ENCODE results near the gene GGNBP2. TPM values are rescaled to one million over a fixed set of nuclear protein-coding genes. Genes with fewer than 3 reads are reported as not detected.
"Not testable (repeated sequence)": the region's sequence is repeated elsewhere in the genome, so short reads cannot be mapped to it uniquely, and the experiment has no call there.

GGNBP2 gene
- total RNA-seq, 1 experiment from 2014 or later, result 42.8 TPM

DNA sequence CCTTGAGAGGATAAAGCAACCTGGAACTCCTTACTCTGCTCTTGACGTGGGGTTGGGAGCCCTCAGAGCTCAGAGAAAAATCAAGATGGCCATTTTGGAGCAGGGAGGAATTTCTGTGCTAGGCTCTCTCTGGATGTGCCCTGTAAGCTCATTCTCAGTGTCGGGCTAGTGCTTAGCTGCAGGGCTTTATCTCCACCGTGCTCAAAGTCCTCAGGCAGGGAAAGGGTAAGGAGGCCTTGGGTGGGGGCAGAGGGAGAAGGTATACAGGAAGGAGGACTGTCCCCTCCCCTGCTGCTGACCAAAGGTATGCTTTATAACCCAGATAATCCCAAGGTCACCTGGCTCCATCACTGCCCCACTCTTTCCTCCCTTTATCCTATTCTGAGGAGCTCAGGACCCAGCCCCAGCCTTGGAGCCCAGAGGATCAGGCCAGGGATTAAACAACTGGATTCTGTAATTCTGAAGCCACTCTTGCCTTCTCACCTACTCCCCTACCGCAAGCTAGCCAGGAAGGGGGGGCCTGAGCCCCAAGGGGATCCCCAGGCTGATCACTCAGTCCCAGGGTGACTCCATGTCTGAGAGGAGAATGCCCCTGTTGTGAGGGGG lies 48.1 kb downstream of the GGNBP2 start:
- no peak for DNase-seq (ENCODE audit: low read depth, low spot score)
- in situ Hi-C loops (cut with HindIII; ENCODE audit: low pct_unique_long_range_greater_than_20kb, low sequenced_read_pairs), result no loop called here

DNA sequence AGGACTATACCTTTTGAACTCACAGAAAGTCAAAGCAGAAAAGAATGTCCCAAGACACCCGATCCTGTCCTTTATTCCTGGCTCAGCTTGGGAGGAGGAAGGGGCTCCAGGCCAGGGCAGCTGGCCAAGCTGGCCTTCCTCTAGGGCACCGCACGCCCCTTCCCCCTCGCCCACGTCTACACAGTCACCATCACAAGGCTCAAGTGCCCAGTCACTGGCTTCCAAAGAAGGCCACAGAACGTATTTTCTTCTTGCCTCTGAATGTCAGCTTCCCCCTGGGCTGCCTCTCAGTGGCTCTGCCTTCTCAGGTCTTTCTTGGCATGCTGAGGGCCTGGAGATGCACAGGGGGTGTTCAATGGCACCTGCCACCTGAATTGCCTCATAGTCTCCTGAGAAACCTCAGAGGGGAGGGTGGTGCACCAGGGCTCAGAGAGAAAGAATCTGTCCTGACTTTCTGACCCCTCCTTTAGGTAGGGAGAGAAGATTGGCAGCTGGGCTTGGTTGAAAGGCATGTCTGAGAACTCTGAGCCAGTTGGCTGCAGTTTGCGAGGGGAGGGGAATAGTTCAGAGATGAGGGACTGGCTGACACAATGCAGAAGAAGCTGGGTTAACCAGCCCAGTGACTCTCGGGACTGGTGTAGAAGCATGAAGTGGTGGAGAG lies 49.1 kb downstream of the GGNBP2 start:
- no peak for DNase-seq (ENCODE audit: low read depth, low spot score)
- in situ Hi-C loops (cut with HindIII; ENCODE audit: low pct_unique_long_range_greater_than_20kb, low sequenced_read_pairs), result no loop called here

- DNase-seq (ENCODE audit: low read depth, low spot score), result no peak
- in situ Hi-C loops (cut with HindIII; ENCODE audit: low pct_unique_long_range_greater_than_20kb, low sequenced_read_pairs), result no loop called here
These were observed 50.1 kb downstream of the GGNBP2 start for GRCh38 chr17:36594626-36595401.

GRCh38 chr17:36597226-36597625 lies 52.5 kb downstream of the GGNBP2 start:
- in situ Hi-C loops (cut with HindIII; ENCODE audit: low pct_unique_long_range_greater_than_20kb, low sequenced_read_pairs), result no loop called here
- no peak for DNase-seq (ENCODE audit: low read depth, low spot score)

DNA sequence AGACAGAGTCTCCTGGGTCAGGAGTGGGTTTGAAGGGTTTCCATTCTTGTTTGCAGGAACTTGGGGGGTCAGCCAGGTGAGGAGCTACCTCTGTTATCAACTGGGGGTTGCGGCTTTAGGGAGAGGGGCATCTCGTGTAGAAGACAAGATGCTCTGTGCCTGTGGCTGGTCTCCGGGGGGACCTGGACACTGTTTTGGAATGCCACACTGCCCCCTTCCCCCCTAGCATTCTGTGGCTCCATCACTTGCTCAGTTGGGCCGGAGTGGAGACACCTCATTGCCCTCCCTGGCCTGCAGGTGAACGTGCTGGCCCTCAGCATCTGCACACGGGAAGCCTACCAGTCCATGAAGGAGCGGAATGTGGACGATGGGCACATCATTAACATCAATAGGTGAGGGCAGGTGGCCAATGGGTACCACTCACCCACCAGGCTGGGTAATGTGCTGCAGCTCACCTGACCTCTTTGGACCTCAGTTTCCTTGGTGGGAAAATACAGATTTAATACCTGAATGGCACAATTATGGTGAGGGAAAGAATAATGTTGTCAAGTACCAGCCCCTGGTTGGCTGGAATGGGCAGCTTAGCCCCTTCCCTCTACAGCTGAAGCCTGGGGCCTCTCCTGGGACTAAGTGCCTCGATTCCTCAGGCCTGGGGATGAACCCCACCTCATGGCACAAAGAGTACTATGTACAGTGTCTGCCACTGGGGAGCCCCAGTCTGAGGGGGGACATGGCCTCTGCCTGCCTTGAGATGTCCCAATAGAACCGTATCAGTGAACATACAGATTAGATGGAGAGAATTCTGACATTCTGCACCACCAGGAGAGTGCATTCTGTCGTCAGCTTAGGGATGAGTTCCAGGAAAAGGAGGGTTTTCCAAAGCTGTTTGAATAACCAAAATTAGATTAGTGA lies 53.4 kb downstream of the GGNBP2 start:
- no peak for DNase-seq (ENCODE audit: low read depth, low spot score)
- in situ Hi-C loops (cut with HindIII; ENCODE audit: low pct_unique_long_range_greater_than_20kb, low sequenced_read_pairs), result no loop called here

DNA sequence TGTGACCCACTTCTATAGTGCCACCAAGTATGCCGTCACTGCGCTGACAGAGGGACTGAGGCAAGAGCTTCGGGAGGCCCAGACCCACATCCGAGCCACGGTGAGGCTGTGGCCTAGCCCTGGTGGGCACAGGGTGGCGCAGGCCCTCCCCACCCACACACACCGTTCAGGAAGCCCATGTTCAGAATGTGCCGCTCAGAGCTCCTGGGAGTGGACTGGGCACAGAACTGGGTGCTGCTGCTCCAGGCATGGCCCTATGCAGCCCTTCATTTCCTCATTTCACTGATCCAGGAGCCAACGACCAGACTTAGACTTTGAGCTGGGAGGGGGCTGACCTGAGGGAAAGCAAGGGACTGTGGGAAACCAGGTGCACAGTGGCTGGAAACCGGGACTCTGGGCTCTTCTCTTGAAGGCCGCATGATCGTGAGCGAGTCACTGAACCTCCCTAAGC lies 54.3 kb downstream of the GGNBP2 start:
- no peak for DNase-seq (ENCODE audit: low read depth, low spot score)
- in situ Hi-C loops (cut with HindIII; ENCODE audit: low pct_unique_long_range_greater_than_20kb, low sequenced_read_pairs), result no loop called here

- DNase-seq (ENCODE audit: low read depth, low spot score), result no peak
- in situ Hi-C loops (cut with HindIII; ENCODE audit: low pct_unique_long_range_greater_than_20kb, low sequenced_read_pairs), result no loop called here
These were observed 55.0 kb downstream of the GGNBP2 start for GRCh38 chr17:36599546-36600250.

DNA sequence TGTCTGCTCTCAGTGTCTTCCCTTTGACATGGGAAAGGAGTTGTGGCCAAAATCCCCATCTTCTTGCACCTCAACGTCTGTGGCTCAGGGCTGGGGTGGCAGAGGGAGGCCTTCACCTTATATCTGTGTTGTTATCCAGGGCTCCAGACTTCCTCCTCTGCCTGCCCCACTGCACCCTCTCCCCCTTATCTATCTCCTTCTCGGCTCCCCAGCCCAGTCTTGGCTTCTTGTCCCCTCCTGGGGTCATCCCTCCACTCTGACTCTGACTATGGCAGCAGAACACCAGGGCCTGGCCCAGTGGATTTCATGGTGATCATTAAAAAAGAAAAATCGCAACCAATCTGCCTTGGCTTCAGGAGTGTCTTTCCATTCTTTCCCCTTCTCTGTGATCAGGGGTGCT lies 55.7 kb downstream of the GGNBP2 start:
- in situ Hi-C loops (cut with HindIII; ENCODE audit: low pct_unique_long_range_greater_than_20kb, low sequenced_read_pairs), result no loop called here
- no peak for DNase-seq (ENCODE audit: low read depth, low spot score)

GRCh38 chr17:36600936-36601302 lies 56.2 kb downstream of the GGNBP2 start:
- in situ Hi-C loops (cut with HindIII; ENCODE audit: low pct_unique_long_range_greater_than_20kb, low sequenced_read_pairs), result no loop called here
- DNase-seq (ENCODE audit: low read depth, low spot score), result no peak

GRCh38 chr17:36601303-36602029 lies 56.7 kb downstream of the GGNBP2 start, which contains the start of gene MRM1:
TSS of gene MRM1 (plus strand) at chr17:36601583. CDS start at chr17:36601811, 228 bp downstream.
- DNase-seq (ENCODE audit: low read depth, low spot score), result peak; percentile 90
- in situ Hi-C loops (cut with HindIII; ENCODE audit: low pct_unique_long_range_greater_than_20kb, low sequenced_read_pairs), result no loop called here

- in situ Hi-C loops (cut with HindIII; ENCODE audit: low pct_unique_long_range_greater_than_20kb, low sequenced_read_pairs), result no loop called here
- DNase-seq (ENCODE audit: low read depth, low spot score), result no peak
These were observed 57.5 kb downstream of the GGNBP2 start for GRCh38 chr17:36602030-36602748.

GRCh38 chr17:36602924-36603384 lies 58.2 kb downstream of the GGNBP2 start:
- peak; percentile 88 for DNase-seq (ENCODE audit: low read depth, low spot score)
- in situ Hi-C loops (cut with HindIII; ENCODE audit: low pct_unique_long_range_greater_than_20kb, low sequenced_read_pairs), result no loop called here

GRCh38 chr17:36605028-36605427 lies 60.3 kb downstream of the GGNBP2 start:
- DNase-seq (ENCODE audit: low read depth, low spot score); in situ Hi-C loops (cut with HindIII; ENCODE audit: low pct_unique_long_range_greater_than_20kb, low sequenced_read_pairs): not testable (repeated sequence)

- in situ Hi-C loops (cut with HindIII; ENCODE audit: low pct_unique_long_range_greater_than_20kb, low sequenced_read_pairs), result no loop called here
- DNase-seq (ENCODE audit: low read depth, low spot score), result no peak
These were observed 63.6 kb downstream of the GGNBP2 start for GRCh38 chr17:36608280-36608679.

- DNase-seq (ENCODE audit: low read depth, low spot score), result peak; percentile 69
- in situ Hi-C loops (cut with HindIII; ENCODE audit: low pct_unique_long_range_greater_than_20kb, low sequenced_read_pairs), result no loop called here
These were observed 64.2 kb downstream of the GGNBP2 start for GRCh38 chr17:36608794-36609497.
